K562 (cell line): ENCODE data around the gene HSPA1B. TPM values are rescaled to one million over a fixed set of nuclear protein-coding genes. Genes with fewer than 3 reads are reported as not detected.

Source experiments
- CREB3L1 ChIP-seq: fragments of 450-650 bp; IDR thresholded peaks from 2 replicates; pipeline ENCODE4 v1.6.1; 2014; ENCODE audit warnings: low read depth, mild to moderate bottlenecking, moderate library complexity, borderline replicate concordance
- FOSL1 ChIP-seq: fragments of 200-800 bp; sonication (Bioruptor generic); conservative IDR thresholded peaks from 2 replicates; pipeline ENCODE4 v1.6.1; 2016; ENCODE audit warnings: missing genetic modification characterization, missing compliant biosample characterization
- FOXP4 ChIP-seq: sonication (generic); formaldehyde crosslinking; IDR thresholded peaks from 2 replicates; pipeline ENCODE4 v1.8.0; 2022; ENCODE audit warnings: mild to moderate bottlenecking, missing genetic modification reagents, borderline replicate concordance
- POLR2G ChIP-seq: fragments of 200-400 bp; formaldehyde crosslinking; IDR thresholded peaks from 2 replicates; pipeline ENCODE4 v1.6.1; 2017; ENCODE audit warnings: low read depth, mild to moderate bottlenecking, antibody characterized with exemption, low read length, moderate library complexity
- PURB ChIP-seq: sonication (generic); formaldehyde crosslinking; IDR thresholded peaks from 2 replicates; pipeline ENCODE4 v1.9.0; 2021; ENCODE audit warnings: low read depth, mild to moderate bottlenecking, missing genetic modification reagents
- RBM14 ChIP-seq: fragments of 200-400 bp; formaldehyde crosslinking; IDR thresholded peaks from 2 replicates; pipeline ENCODE4 v1.6.1; 2018; ENCODE audit warnings: low read depth, mild to moderate bottlenecking, low read length, moderate library complexity, borderline replicate concordance; ENCODE audit not compliant: insufficient read depth
- ZC3H11A ChIP-seq: IDR thresholded peaks from 2 replicates; pipeline ENCODE4 v1.6.1; 2012; ENCODE audit warnings: low read depth, low read length, improper control_type of control experiment
- ZFP91 ChIP-seq: sonication (generic); formaldehyde crosslinking; IDR thresholded peaks from 2 replicates; pipeline ENCODE4 v1.8.0; 2022; ENCODE audit warnings: mild to moderate bottlenecking, missing genetic modification reagents
- polyA plus RNA-seq, 8 experiments: library from polyadenylated mRNA; depleted of rRNA in 4 of 8; stranded (reverse) in 5 of 8; unstranded in 3 of 8; fragments of >200 nt; fragmentation: Nextera tagmentation in 2 of 8; fragmentation: Illumina TruSeq in 1 of 8; extraction: Ambion mirVana in 2 of 8; extraction: Trizol in 1 of 8; gene quantifications; 2 replicates each; pipeline versions ENCODE4 v1.2.1 to v1.2.3, GENCODE V29; 2011 to 2014; ENCODE audit warnings: inconsistent platforms in 1 of 8, missing spikeins in 1 of 8
- total RNA-seq, 7 experiments: library from RNA; depleted of rRNA in 6 of 7; stranded (reverse); fragments of >200 nt in 6 of 7; fragmentation: Illumina TruSeq in 2 of 7; extraction: Trizol in 2 of 7; gene quantifications; 2 replicates each; pipeline versions ENCODE4 v1.2.1 to v1.2.3, GENCODE V29; 2011 to 2021; ENCODE audit warnings: low replicate concordance in 1 of 7

The HSPA1B gene
- total and polyA plus RNA-seq, 9 of the 15 experiments (the other 6 are each of a cell fraction or from before 2014, with no cell fraction given), result 0.27 to 227 (median 51.2) TPM

- TF ChIP-seq CREB3L1, result no peak
- TF ChIP-seq POLR2G, result 0 out of 2 replicates have a peak, but pooled peaks have one; percentile 17
- TF ChIP-seq FOSL1, result peak; percentile 57; the same call in 1 of the 2 replicates
- TF ChIP-seq RBM14, result 0 out of 2 replicates have a peak, but pooled peaks have one; percentile 39
- TF ChIP-seq FOXP4, result peak; percentile 28; the same call in 1 of the 2 replicates
- TF ChIP-seq PURB, result no peak
- no peak for TF ChIP-seq ZC3H11A
- TF ChIP-seq ZFP91 (CRISPR knock-in tag), result no peak
Observed at GRCh38 chr6:31792761-31793171, 34.8 kb upstream of the HSPA1B start (continued).
